Measurements from ENCODE around the gene HSD17B1.
"Not testable (repeated sequence)": the region's sequence is repeated elsewhere in the genome, so short reads cannot be mapped to it uniquely, and the experiment has no call there.

HSD17B1 gene

GRCh38 chr17:42547698-42548069 lies 5.0 kb upstream of the HSD17B1 start:
- DNase-seq (ENCODE audit: low read depth in 2 of 2), result no peak

- peak; percentile 48 to 81 for DNase-seq (ENCODE audit: low read depth in 2 of 2)
Observed at GRCh38 chr17:42548070-42548837, 4.5 kb upstream of the HSD17B1 start.

- DNase-seq (ENCODE audit: low read depth in 2 of 2), result no peak
Observed at GRCh38 chr17:42548993-42549755, 3.5 kb upstream of the HSD17B1 start.

GRCh38 chr17:42553161-42553818 lies 567 bp downstream of the HSD17B1 start:
- no peak for DNase-seq (ENCODE audit: low read depth in 2 of 2)

GRCh38 chr17:42553866-42554249 lies 1.1 kb downstream of the HSD17B1 start:
- no peak for DNase-seq (ENCODE audit: low read depth in 2 of 2)

- DNase-seq (ENCODE audit: low read depth in 2 of 2), result peak in 1 of 2 experiments; percentile 77
Observed at GRCh38 chr17:42554250-42555121, 1.8 kb downstream of the HSD17B1 start.

- DNase-seq (ENCODE audit: low read depth in 2 of 2), result no peak
Observed at GRCh38 chr17:42555122-42555622, 2.4 kb downstream of the HSD17B1 start.

- not testable (repeated sequence) for DNase-seq (ENCODE audit: low read depth in 2 of 2)
Observed at GRCh38 chr17:42555961-42556617, 3.4 kb downstream of the HSD17B1 start.

- no peak for DNase-seq (ENCODE audit: low read depth in 2 of 2)
Observed at GRCh38 chr17:42559075-42559474, 6.4 kb downstream of the HSD17B1 start.

- DNase-seq (ENCODE audit: low read depth in 2 of 2), result no peak
Observed at GRCh38 chr17:42560246-42560645, 7.5 kb downstream of the HSD17B1 start.

GRCh38 chr17:42561897-42562387 lies 9.2 kb downstream of the HSD17B1 start, which contains the start of gene COASY:
COASY (plus strand) TSS chr17:42562148; CDS start chr17:42562623, 475 bp downstream.
- DNase-seq (ENCODE audit: low read depth in 2 of 2), result peak; percentile 87 to 94

- no peak for DNase-seq (ENCODE audit: low read depth in 2 of 2)
Observed at GRCh38 chr17:42562388-42563142, 9.8 kb downstream of the HSD17B1 start.

- no peak for DNase-seq (ENCODE audit: low read depth in 2 of 2)
Observed at GRCh38 chr17:42563143-42563509, 10.4 kb downstream of the HSD17B1 start.

- DNase-seq (ENCODE audit: low read depth in 2 of 2), result no peak
Observed at GRCh38 chr17:42563543-42563942, 10.8 kb downstream of the HSD17B1 start.

- no peak for DNase-seq (ENCODE audit: low read depth in 2 of 2)
Observed at GRCh38 chr17:42563950-42564349, 11.2 kb downstream of the HSD17B1 start.

- DNase-seq (ENCODE audit: low read depth in 2 of 2), result no peak
Observed at GRCh38 chr17:42564815-42565522, 12.2 kb downstream of the HSD17B1 start.

- no peak for DNase-seq (ENCODE audit: low read depth in 2 of 2)
Observed at GRCh38 chr17:42565523-42566214, 12.9 kb downstream of the HSD17B1 start.

- DNase-seq (ENCODE audit: low read depth in 2 of 2), result peak in 1 of 2 experiments; percentile 5
Observed at GRCh38 chr17:42566215-42566882, 13.6 kb downstream of the HSD17B1 start.
